K562 (cell line): Measurements from ENCODE around the gene PIM3. TPM values are rescaled to one million over a fixed set of nuclear protein-coding genes. Genes with fewer than 3 reads are reported as not detected.

Experiments
- ATAC-seq: fragments of 200-7000 bp; cut with Tn5 transposase; 3 replicates; pipeline ENCODE4 v1.9.1; 2020; ENCODE audit warnings: moderate library complexity
- BruUV-seq: library from RNA; stranded (reverse); fragments of 400-500 nt; replicated peaks from 2 replicates; lab custom pipeline; 2021; lab: Mats Ljungman, UMichigan
- CTCF ChIA-PET: fragments of 300-600 bp; formaldehyde crosslinking; extraction: SDS; loops from one replicate; lab custom pipeline; 2021; ENCODE audit warnings: low intra/inter-chr PET ratio; lab: Yijun Ruan, JAX
- POLR2A ChIA-PET: fragments of 300-600, 350-650 bp; sonication (Branson Sonifier 250); formaldehyde crosslinking; extraction: SDS; loops from one replicate; lab custom pipeline; 2021; ENCODE audit warnings: antibody characterized with exemption, inconsistent platforms; lab: Yijun Ruan, JAX
- DNase-seq, 4 experiments: peaks; one replicate each; pipeline versions ENCODE4 v3.0.0 to v3.0.0-alpha.2; 2011 to 2018; ENCODE audit warnings: low spot score in 3 of 4, mixed read lengths in 3 of 4; ENCODE audit errors: extremely low read depth in 1 of 4
- FAIRE-seq: peaks from 2 replicates; lab custom pipeline; 2011; peaks lifted over from hg19 to GRCh38; lab: Jason Lieb, UNC
- H2AFZ ChIP-seq: 2 replicates; pipeline ENCODE4 v1.6.0; 2011; ENCODE audit warnings: low read depth, low read length, control low read depth, inconsistent platforms
- H3K27ac ChIP-seq: fragments of 200-600 bp; 3 replicates; pipeline ENCODE4 v1.8.0; 2011; ENCODE audit warnings: low read depth, mild to moderate bottlenecking, control low read depth, inconsistent platforms, low read length, moderate library complexity, mixed read lengths; ENCODE audit errors: extremely low read depth
- H3K27me3 ChIP-seq, 2 experiments: fragments of 300-600 bp in 1 of 2; 2 replicates in 1 of 2; 3 replicates in 1 of 2; pipeline versions ENCODE4 v1.6.0 to v1.8.0; 2011; ENCODE audit warnings: inconsistent platforms in 2 of 2, low read length in 2 of 2, mild to moderate bottlenecking in 1 of 2, mixed read lengths in 1 of 2, moderate library complexity in 1 of 2; ENCODE audit not compliant: control insufficient read depth in 2 of 2, insufficient read depth in 2 of 2
- H3K36me3 ChIP-seq: fragments of 300-600 bp; 3 replicates; pipeline ENCODE4 v1.8.0; 2011; ENCODE audit warnings: mild to moderate bottlenecking, low read length, inconsistent platforms; ENCODE audit not compliant: control insufficient read depth, insufficient read depth
- H3K4me1 ChIP-seq, 2 experiments: fragments of 200-600 bp in 1 of 2; replicated peaks in 1 of 2; 2 replicates in 1 of 2; 3 replicates in 1 of 2; pipeline versions ENCODE4 v1.5.1 to v1.8.0; 2011; ENCODE audit warnings: inconsistent platforms in 2 of 2, low read length in 2 of 2, mild to moderate bottlenecking in 1 of 2, mixed read lengths in 1 of 2, moderate library complexity in 1 of 2; ENCODE audit not compliant: control insufficient read depth in 2 of 2, insufficient read depth in 2 of 2
- H3K4me2 ChIP-seq: 2 replicates; pipeline ENCODE4 v1.6.1; 2011; ENCODE audit warnings: low read length, control low read depth, inconsistent platforms, mixed read lengths; ENCODE audit not compliant: insufficient read depth
- H3K4me3 ChIP-seq: fragments of 200-600 bp; sonication (generic), shearing (Covaris generic); 2 replicates; pipeline ENCODE4 v1.5.1; 2016; ENCODE audit warnings: control low read depth, inconsistent platforms
- H3K79me2 ChIP-seq: fragments of 200-600 bp; 3 replicates; pipeline ENCODE4 v1.8.0; 2011; ENCODE audit warnings: low read length, inconsistent platforms; ENCODE audit not compliant: control insufficient read depth, insufficient read depth
- H3K9ac ChIP-seq, 2 experiments: 2 replicates each; pipeline versions ENCODE4 v1.6.0 to v1.6.1; 2011; ENCODE audit warnings: low read depth in 2 of 2, low read length in 2 of 2, control low read depth in 1 of 2, inconsistent platforms in 1 of 2, mild to moderate bottlenecking in 1 of 2, mixed read lengths in 1 of 2; ENCODE audit not compliant: insufficient read depth in 1 of 2
- H3K9me1 ChIP-seq: one replicate; pipeline ENCODE4 v1.6.0; 2011; ENCODE audit warnings: inconsistent platforms, mild to moderate bottlenecking, low read length, moderate library complexity; ENCODE audit not compliant: control insufficient read depth, insufficient read depth
- H3K9me3 ChIP-seq: replicated peaks from 2 replicates; pipeline ENCODE4 v1.5.1; 2011; ENCODE audit warnings: low read depth, low read length, inconsistent platforms; ENCODE audit not compliant: control insufficient read depth, insufficient read depth
- H4K20me1 ChIP-seq: replicated peaks from 2 replicates; pipeline ENCODE4 v1.6.1; 2011; ENCODE audit warnings: low read length, inconsistent platforms, mixed read lengths; ENCODE audit not compliant: control insufficient read depth, insufficient read depth
- ADNP ChIP-seq: fragments of 200-800 bp; sonication (Bioruptor generic); IDR thresholded peaks from 2 replicates; pipeline ENCODE4 v1.6.1; 2016; ENCODE audit warnings: missing genetic modification characterization, missing compliant biosample characterization
- CCAR2 ChIP-seq: fragments of 200-400 bp; formaldehyde crosslinking; IDR thresholded peaks from 2 replicates; pipeline ENCODE4 v1.6.1; 2017; ENCODE audit warnings: mild to moderate bottlenecking, low read depth, low read length
- COPS2 ChIP-seq: fragments of 450-650 bp; conservative IDR thresholded peaks from 2 replicates; pipeline ENCODE4 v1.6.1; 2016; ENCODE audit warnings: mild to moderate bottlenecking, moderate library complexity
- E2F5 ChIP-seq: sonication (generic); formaldehyde crosslinking; IDR thresholded peaks from 2 replicates; pipeline ENCODE4 v1.8.0; 2022; ENCODE audit warnings: mild to moderate bottlenecking, missing genetic modification reagents
- ESRRA ChIP-seq: fragments of 450-650 bp; IDR thresholded peaks from 2 replicates; pipeline ENCODE4 v1.6.1; 2014; ENCODE audit warnings: low read depth, mild to moderate bottlenecking, moderate library complexity, borderline replicate concordance
- FOXA1 ChIP-seq: fragments of 450-650 bp; IDR thresholded peaks from 2 replicates; pipeline ENCODE4 v1.6.1; 2016; ENCODE audit warnings: mild to moderate bottlenecking, borderline replicate concordance
- GATAD2B ChIP-seq: fragments of 450-650 bp; IDR thresholded peaks from 2 replicates; pipeline ENCODE4 v1.6.1; 2017; ENCODE audit warnings: mild to moderate bottlenecking, borderline replicate concordance
- GMEB1 ChIP-seq: fragments of 250-450 bp; sonication (Bioruptor Pico); IDR thresholded peaks from 2 replicates; pipeline ENCODE4 v1.4.0; 2020; ENCODE audit warnings: mild to moderate bottlenecking
- HBP1 ChIP-seq: fragments of 450-650 bp; formaldehyde crosslinking; IDR thresholded peaks from 2 replicates; pipeline ENCODE4 v1.4.0; 2022; ENCODE audit warnings: missing genetic modification characterization
- PRPF4 ChIP-seq: fragments of 200-400 bp; formaldehyde crosslinking; IDR thresholded peaks from one replicate; pipeline ENCODE4 v1.6.1; 2017; ENCODE audit warnings: low read length, low read depth, mild to moderate bottlenecking; ENCODE audit not compliant: insufficient read depth, poor library complexity, severe bottlenecking
- RBBP5 ChIP-seq: fragments of 200-600 bp; sonication (generic); IDR thresholded peaks from 2 replicates; pipeline ENCODE4 v1.6.1; 2012; ENCODE audit warnings: borderline replicate concordance, mild to moderate bottlenecking, low read length, control low read depth, inconsistent platforms; ENCODE audit not compliant: insufficient read depth, poor library complexity, severe bottlenecking
- RBM22 ChIP-seq: fragments of 200-400 bp; formaldehyde crosslinking; IDR thresholded peaks from 2 replicates; pipeline ENCODE4 v1.6.1; 2018; ENCODE audit warnings: low read length, low read depth; ENCODE audit not compliant: poor library complexity, severe bottlenecking
- TAF15 ChIP-seq: fragments of 200-400 bp; formaldehyde crosslinking; IDR thresholded peaks from 2 replicates; pipeline ENCODE4 v1.6.1; 2017; ENCODE audit warnings: mild to moderate bottlenecking, low read depth, low read length, moderate library complexity
- ZNF165 ChIP-seq: fragments of 250-450 bp; sonication (Bioruptor Pico); IDR thresholded peaks from 2 replicates; pipeline ENCODE4 v1.4.0; 2020; ENCODE audit warnings: borderline replicate concordance
- ZNF311 ChIP-seq: fragments of 250-450 bp; sonication (Bioruptor Pico); IDR thresholded peaks from 2 replicates; pipeline ENCODE4 v1.4.0; 2020; ENCODE audit warnings: mild to moderate bottlenecking, moderate library complexity
- ZZZ3 ChIP-seq: fragments of 450-650 bp; IDR thresholded peaks from 2 replicates; pipeline ENCODE4 v1.6.1; 2016; ENCODE audit warnings: antibody characterized with exemption, mild to moderate bottlenecking, moderate library complexity
- WGBS: fragments of 100-300 bp; shearing (Covaris generic); methylation state at CpG from one replicate; pipeline ENCODE4 v1.1.6; 2016; ENCODE audit warnings: low coverage, mixed read lengths; ENCODE audit not compliant: insufficient coverage; ENCODE audit errors: missing lambda C conversion rate; 5-methylcytosine and 5-hydroxymethylcytosine counted together
- in situ Hi-C: fragments of 300-500 bp; cut with MboI; formaldehyde crosslinking; loops from 4 replicates; pipeline ENCODE4 v1.15.0; 2018; ENCODE audit warnings: inconsistent platforms, mixed read lengths
- intact Hi-C: fragments of 100-400 bp; cut with micrococcal nuclease; formaldehyde crosslinking; loops from 2 replicates; pipeline ENCODE4 v1.14.2; 2022
- polyA plus RNA-seq, 8 experiments: library from polyadenylated mRNA; depleted of rRNA in 4 of 8; stranded (reverse) in 5 of 8; unstranded in 3 of 8; fragments of >200 nt; fragmentation: Nextera tagmentation in 2 of 8; fragmentation: Illumina TruSeq in 1 of 8; extraction: Ambion mirVana in 2 of 8; extraction: Trizol in 1 of 8; gene quantifications; 2 replicates each; pipeline versions ENCODE4 v1.2.1 to v1.2.3, GENCODE V29; 2011 to 2014; ENCODE audit warnings: inconsistent platforms in 1 of 8, missing spikeins in 1 of 8
- total RNA-seq, 7 experiments: library from RNA; depleted of rRNA in 6 of 7; stranded (reverse); fragments of >200 nt in 6 of 7; fragmentation: Illumina TruSeq in 2 of 7; extraction: Trizol in 2 of 7; gene quantifications; 2 replicates each; pipeline versions ENCODE4 v1.2.1 to v1.2.3, GENCODE V29; 2011 to 2021; ENCODE audit warnings: low replicate concordance in 1 of 7
- TF ChIP-seq, protein P1 (sequence below): sonication (generic); formaldehyde crosslinking; IDR thresholded peaks from 2 replicates; pipeline ENCODE4 v1.4.0; 2020; ENCODE audit warnings: mild to moderate bottlenecking, missing genetic modification reagents

PIM3 gene
- total and polyA plus RNA-seq, 9 of the 15 experiments (the other 6 are each of a cell fraction or from before 2014, with no cell fraction given) = 0.24 to 40.5 (median 5.3) TPM

- no TSS peak for BruUV-seq
- 0 out of 3 replicates have a peak, but pooled peaks cover 2% of the 10 kb centered on the region for H3K36me3 ChIP-seq
- FAIRE-seq (no peak), ATAC-seq (no peak), DNase-seq (no peak)
- no peaks in the 10 kb centered on the region for H3K27me3 ChIP-seq
- ChIA-PET POLR2A (no interaction called here), CTCF (no interaction called here)
- no peaks in the 10 kb centered on the region for H4K20me1 ChIP-seq
- intact Hi-C loops = no loop called here
- no peak overlapping the region for H3K4me3 ChIP-seq
- TF ChIP-seq GMEB1 (CRISPR knock-in tag) (no peak), ESRRA (no peak), ZZZ3 (no peak), RBM22 (no peak), ADNP (no peak), FOXA1 (no peak), RBBP5 (no peak), TAF15 (no peak), HBP1 (CRISPR knock-in tag) (no peak), E2F5 (CRISPR knock-in tag) (no peak), ZNF311 (CRISPR knock-in tag) (no peak), GATAD2B (no peak), ZNF165 (CRISPR knock-in tag) (no peak), CCAR2 (no peak), COPS2 (no peak), PRPF4 (no peak)
- TF ChIP-seq, protein P1, sequence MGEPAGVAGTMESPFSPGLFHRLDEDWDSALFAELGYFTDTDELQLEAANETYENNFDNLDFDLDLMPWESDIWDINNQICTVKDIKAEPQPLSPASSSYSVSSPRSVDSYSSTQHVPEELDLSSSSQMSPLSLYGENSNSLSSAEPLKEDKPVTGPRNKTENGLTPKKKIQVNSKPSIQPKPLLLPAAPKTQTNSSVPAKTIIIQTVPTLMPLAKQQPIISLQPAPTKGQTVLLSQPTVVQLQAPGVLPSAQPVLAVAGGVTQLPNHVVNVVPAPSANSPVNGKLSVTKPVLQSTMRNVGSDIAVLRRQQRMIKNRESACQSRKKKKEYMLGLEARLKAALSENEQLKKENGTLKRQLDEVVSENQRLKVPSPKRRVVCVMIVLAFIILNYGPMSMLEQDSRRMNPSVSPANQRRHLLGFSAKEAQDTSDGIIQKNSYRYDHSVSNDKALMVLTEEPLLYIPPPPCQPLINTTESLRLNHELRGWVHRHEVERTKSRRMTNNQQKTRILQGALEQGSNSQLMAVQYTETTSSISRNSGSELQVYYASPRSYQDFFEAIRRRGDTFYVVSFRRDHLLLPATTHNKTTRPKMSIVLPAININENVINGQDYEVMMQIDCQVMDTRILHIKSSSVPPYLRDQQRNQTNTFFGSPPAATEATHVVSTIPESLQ (CRISPR knock-in tag) = no peak
- H3K4me2 ChIP-seq = no peak overlapping the region
- H3K9me3 ChIP-seq = no peaks in the 10 kb centered on the region
- no peaks in the 10 kb centered on the region for H3K9me1 ChIP-seq
- no peak overlapping the region for H3K9ac ChIP-seq
- no peak overlapping the region for H2AFZ ChIP-seq
- in situ Hi-C loops = no loop called here
- no peak overlapping the region for H3K27ac ChIP-seq
- H3K4me1 ChIP-seq = peaks cover 3 to 36% of the 10 kb centered on the region in 2 experiments; a peak in 3 of 5 replicates
- 67% methylated on average over 6 of the region's 8 CpGs for WGBS
- no peaks in the 10 kb centered on the region for H3K79me2 ChIP-seq
Measured at GRCh38 chr22:49928185-49928495, 32.4 kb upstream of the PIM3 start.
